GM12875 (cell line): ENCODE data around the gene TP53.

Source experiments
- H3K4me3 ChIP-seq: one replicate; pipeline ENCODE4 v1.5.1; 2011; ENCODE audit warnings: low read depth, low read length, control low read depth
- TF ChIP-seq, protein P1 (sequence below): IDR thresholded peaks from 2 replicates; pipeline ENCODE4 v1.5.1; 2011; ENCODE audit warnings: low read depth, mild to moderate bottlenecking, control low read depth, inconsistent platforms, low read length, moderate library complexity, borderline replicate concordance; ENCODE audit not compliant: insufficient read depth

TP53 gene

DNA sequence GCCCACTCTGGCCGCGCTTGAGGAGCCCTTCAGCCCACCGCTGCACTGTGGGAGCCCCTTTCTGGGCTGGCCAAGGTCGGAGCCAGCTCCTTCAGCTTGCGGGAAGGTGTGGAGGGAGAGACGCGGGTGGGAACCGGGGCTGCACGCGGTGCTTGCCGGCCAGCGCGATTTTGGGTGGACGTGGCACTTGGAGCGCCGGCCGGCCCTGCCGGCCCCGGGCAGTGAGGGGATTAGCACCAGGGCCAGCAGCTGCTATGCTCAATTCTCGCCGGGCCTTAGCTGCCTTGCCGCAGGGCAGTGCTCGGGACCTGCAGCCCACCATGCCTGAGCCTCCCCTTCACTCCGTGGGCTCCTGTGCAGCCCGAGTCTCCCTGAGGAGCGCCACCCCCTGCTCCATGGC, 46.5 kb downstream of the TP53 start:
- H3K4me3 ChIP-seq, result no peak overlapping the region
- TF ChIP-seq, protein P1, sequence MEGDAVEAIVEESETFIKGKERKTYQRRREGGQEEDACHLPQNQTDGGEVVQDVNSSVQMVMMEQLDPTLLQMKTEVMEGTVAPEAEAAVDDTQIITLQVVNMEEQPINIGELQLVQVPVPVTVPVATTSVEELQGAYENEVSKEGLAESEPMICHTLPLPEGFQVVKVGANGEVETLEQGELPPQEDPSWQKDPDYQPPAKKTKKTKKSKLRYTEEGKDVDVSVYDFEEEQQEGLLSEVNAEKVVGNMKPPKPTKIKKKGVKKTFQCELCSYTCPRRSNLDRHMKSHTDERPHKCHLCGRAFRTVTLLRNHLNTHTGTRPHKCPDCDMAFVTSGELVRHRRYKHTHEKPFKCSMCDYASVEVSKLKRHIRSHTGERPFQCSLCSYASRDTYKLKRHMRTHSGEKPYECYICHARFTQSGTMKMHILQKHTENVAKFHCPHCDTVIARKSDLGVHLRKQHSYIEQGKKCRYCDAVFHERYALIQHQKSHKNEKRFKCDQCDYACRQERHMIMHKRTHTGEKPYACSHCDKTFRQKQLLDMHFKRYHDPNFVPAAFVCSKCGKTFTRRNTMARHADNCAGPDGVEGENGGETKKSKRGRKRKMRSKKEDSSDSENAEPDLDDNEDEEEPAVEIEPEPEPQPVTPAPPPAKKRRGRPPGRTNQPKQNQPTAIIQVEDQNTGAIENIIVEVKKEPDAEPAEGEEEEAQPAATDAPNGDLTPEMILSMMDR, result no peak

- TF ChIP-seq, protein P1, result no peak
- no peak overlapping the region for H3K4me3 ChIP-seq
These were observed 51.1 kb downstream of the TP53 start for GRCh38 chr17:7636163-7636562.

- TF ChIP-seq, protein P1, result peak; percentile 38; the same call in 1 of the 2 replicates
- H3K4me3 ChIP-seq, result no peak overlapping the region
These were observed 52.9 kb downstream of the TP53 start for GRCh38 chr17:7634384-7634783.

DNA sequence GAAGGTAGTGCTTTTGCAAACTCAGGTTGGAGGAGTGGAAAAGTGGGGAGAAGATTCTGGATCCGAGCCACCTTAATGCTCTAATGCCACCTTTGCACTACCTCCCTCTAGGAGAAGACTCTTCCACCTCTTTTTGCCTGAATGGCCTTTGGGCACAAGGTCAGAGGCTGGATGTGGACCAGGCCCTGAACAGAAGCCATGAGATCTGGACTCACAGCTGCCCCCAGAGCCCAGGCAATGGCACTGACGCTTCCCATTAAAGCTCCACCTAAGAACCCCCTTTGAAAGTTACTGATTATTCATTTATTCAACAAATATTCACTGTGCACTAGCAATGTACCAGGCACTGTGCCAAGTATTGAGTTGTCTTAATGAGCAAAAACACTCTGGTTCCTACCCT, 54.2 kb downstream of the TP53 start:
- H3K4me3 ChIP-seq, result no peak overlapping the region
- TF ChIP-seq, protein P1, result 0 out of 2 replicates have a peak, but pooled peaks have one; percentile 1

GRCh38 chr17:7632492-7632894, 54.8 kb downstream of the TP53 start:
- TF ChIP-seq, protein P1, result peak; percentile 54; the same call in 1 of the 2 replicates
- H3K4me3 ChIP-seq, result no peak overlapping the region

DNA sequence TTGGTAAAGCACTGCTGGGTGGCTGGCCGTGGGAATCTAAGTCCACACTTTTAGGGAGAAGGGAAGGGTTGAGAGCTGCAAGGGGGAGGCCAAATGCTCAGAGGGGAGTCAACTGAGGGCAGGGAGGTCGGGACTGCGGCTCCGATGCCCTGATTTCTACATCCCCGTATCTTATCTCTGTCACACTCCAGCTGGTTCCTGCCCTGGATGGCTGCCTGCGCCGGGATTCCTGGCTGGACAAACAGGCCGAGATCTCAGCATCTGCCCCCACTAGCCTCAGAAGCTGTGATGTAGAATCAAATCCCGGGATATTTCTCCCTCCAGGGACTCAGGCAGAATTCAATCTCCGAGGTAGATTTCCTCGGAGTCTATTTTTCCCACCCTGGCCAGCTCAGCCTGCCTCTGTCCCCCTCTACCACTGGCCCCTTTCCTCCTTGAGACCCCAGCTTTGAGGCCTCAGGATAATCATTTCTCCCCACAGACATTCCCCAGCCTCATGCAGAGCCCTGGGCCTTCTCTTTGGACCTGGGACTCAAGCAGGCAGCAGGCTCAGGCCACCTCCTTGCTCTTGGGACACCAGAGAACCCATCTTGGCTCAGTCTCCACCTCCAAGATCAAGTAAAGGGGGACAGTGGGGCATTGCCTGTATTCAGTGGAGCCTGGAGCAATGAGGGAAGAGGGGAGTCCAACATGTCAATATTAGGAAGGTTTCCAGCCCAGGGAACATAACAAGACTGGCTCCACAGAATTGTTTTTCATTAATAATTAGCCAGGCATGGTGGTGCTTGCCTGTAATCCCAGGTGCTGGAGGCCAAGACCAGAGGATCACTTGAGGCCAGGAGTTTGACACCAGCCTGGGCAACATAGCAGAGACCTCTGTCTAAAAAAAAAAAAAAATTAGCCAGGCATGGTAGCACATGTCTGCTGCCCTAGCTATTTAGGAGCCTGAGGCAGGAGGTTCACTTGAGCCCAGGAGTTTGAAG, 55.6 kb downstream of the TP53 start:
- TF ChIP-seq, protein P1, result no peak

More for the DNA sequence above, 55.6 kb downstream of the TP53 start:
- H3K4me3 ChIP-seq, result no peak overlapping the region
